ENCODE data around the gene PTPN21. TPM values are rescaled to one million over a fixed set of nuclear protein-coding genes. Genes with fewer than 3 reads are reported as not detected.

The PTPN21 gene
- total RNA-seq, 1 donor from 2014 or later, result 12.5 TPM

GRCh38 chr14:88424573-88424972, 130.2 kb downstream of the PTPN21 start:
- no peak for TF ChIP-seq CTCF (IDR thresholded peaks at IDR 0.05; ENCODE audit: insufficient read depth, low read length, poor library complexity, severe bottlenecking)
- Histone ChIP-seq H3K36me3 (ENCODE audit: control insufficient read depth, insufficient read depth, low read length) (no peaks in the 10 kb centered on the region), H3K4me3 (ENCODE audit: low read depth, low read length) (no peak overlapping the region), H3K27me3 (ENCODE audit: control insufficient read depth, insufficient read depth, low read length) (no peaks in the 10 kb centered on the region)
- no peak for DNase-seq (ENCODE audit: low read depth)

DNA sequence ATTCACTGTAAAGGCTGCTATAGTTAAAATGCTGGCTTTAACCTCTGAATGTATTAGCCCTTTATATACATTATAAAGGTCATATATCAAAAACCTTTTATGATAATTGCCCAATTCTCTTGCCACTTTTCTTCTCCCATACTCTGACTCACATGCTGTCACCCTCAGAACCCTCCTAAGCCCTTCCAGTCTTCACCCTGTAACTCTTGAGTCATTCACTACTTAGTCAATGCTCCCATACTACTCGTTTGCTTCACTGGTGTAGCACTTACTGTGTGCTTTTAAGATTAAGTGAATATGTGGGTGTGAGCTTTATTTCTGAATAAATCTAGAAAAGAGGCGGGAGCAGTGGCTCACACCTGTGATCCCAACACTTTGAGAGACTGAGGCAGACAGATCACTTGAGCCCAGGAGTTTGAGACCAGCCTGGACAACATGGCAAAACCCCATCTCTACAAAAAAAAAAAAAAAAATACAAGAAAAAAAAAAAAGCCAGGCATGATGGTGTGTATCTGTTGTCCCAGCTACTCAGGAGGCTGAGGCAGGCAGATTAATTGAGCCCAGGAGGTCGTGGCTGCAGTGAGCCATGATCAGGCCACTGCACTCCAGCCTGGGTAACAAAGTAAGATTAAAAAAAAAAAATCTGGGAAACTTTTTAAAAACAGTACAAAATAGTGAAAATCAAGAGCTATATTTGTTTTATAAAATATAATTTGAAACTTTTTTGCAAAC, 131.7 kb downstream of the PTPN21 start:
- no peak for TF ChIP-seq CTCF (IDR thresholded peaks at IDR 0.05; ENCODE audit: insufficient read depth, low read length, poor library complexity, severe bottlenecking)
- Histone ChIP-seq H3K4me3 (ENCODE audit: low read depth, low read length) (no peak overlapping the region), H3K36me3 (ENCODE audit: control insufficient read depth, insufficient read depth, low read length) (no peaks in the 10 kb centered on the region), H3K27me3 (ENCODE audit: control insufficient read depth, insufficient read depth, low read length) (no peaks in the 10 kb centered on the region)
- DNase-seq (ENCODE audit: low read depth), result peak; percentile 9

DNA sequence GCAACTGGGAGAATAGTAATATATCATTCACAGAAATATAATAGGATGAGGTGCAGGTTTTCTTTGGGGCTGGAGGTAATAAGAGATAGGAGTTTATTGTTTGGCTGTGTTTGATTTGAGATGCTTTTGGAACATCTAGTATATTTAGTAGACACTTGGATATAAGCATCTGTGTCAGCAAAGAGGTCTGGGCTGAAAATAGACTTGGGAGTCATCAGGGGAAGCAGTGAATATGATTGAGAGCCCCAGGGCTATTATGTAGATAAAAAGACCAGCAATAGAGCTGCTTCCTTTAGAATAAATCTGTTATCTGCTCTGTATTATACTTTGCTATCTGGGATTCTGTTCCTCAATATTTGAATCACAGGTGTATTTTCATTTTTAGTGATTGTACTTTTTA, 132.8 kb downstream of the PTPN21 start:
- DNase-seq (ENCODE audit: low read depth), result no peak
- no peak overlapping the region for H3K4me3 ChIP-seq (ENCODE audit: low read depth, low read length)
- no peaks in the 10 kb centered on the region for H3K36me3 ChIP-seq (ENCODE audit: control insufficient read depth, insufficient read depth, low read length)
- H3K27me3 ChIP-seq (ENCODE audit: control insufficient read depth, insufficient read depth, low read length), result no peaks in the 10 kb centered on the region
- TF ChIP-seq CTCF (IDR thresholded peaks at IDR 0.05; ENCODE audit: insufficient read depth, low read length, poor library complexity, severe bottlenecking), result no peak

DNA sequence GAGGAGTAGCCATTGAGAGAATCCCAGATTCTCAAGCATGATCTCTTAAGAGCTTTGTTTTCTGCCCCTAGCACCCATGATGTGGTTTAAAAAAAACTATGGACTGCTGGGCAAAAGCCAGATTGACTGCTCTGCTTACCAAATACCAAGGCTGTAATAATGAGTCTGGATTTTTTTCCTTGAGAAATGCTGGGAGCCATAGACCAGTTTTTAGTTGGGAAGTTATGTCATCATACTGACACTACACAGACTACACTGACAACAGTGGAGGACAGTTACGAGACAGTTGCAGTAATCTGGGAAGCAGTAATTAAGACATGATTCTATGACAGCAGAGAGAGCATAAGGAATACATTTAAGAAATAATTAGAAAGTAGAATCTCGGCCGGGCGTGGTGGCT, 133.5 kb downstream of the PTPN21 start:
- H3K4me3 ChIP-seq (ENCODE audit: low read depth, low read length), result no peak overlapping the region
- no peaks in the 10 kb centered on the region for H3K36me3 ChIP-seq (ENCODE audit: control insufficient read depth, insufficient read depth, low read length)
- no peak for DNase-seq (ENCODE audit: low read depth)
- H3K27me3 ChIP-seq (ENCODE audit: control insufficient read depth, insufficient read depth, low read length), result no peaks in the 10 kb centered on the region
- TF ChIP-seq CTCF (IDR thresholded peaks at IDR 0.05; ENCODE audit: insufficient read depth, low read length, poor library complexity, severe bottlenecking), result no peak

- Histone ChIP-seq H3K36me3 (ENCODE audit: control insufficient read depth, insufficient read depth, low read length) (no peaks in the 10 kb centered on the region), H3K27me3 (ENCODE audit: control insufficient read depth, insufficient read depth, low read length) (no peaks in the 10 kb centered on the region), H3K4me3 (ENCODE audit: low read depth, low read length) (no peak overlapping the region)
- no peak for DNase-seq (ENCODE audit: low read depth)
- TF ChIP-seq CTCF (IDR thresholded peaks at IDR 0.05; ENCODE audit: insufficient read depth, low read length, poor library complexity, severe bottlenecking), result no peak
These were observed 134.6 kb downstream of the PTPN21 start for GRCh38 chr14:88420187-88420586.

GRCh38 chr14:88417594-88417993, 137.2 kb downstream of the PTPN21 start:
- Histone ChIP-seq H3K27me3 (ENCODE audit: control insufficient read depth, insufficient read depth, low read length) (no peaks in the 10 kb centered on the region), H3K36me3 (ENCODE audit: control insufficient read depth, insufficient read depth, low read length) (no peaks in the 10 kb centered on the region), H3K4me3 (ENCODE audit: low read depth, low read length) (no peak overlapping the region)
- TF ChIP-seq CTCF (IDR thresholded peaks at IDR 0.05; ENCODE audit: insufficient read depth, low read length, poor library complexity, severe bottlenecking), result no peak
- no peak for DNase-seq (ENCODE audit: low read depth)
